ENCODE results near the gene HEPACAM2.

HEPACAM2 gene

DNA sequence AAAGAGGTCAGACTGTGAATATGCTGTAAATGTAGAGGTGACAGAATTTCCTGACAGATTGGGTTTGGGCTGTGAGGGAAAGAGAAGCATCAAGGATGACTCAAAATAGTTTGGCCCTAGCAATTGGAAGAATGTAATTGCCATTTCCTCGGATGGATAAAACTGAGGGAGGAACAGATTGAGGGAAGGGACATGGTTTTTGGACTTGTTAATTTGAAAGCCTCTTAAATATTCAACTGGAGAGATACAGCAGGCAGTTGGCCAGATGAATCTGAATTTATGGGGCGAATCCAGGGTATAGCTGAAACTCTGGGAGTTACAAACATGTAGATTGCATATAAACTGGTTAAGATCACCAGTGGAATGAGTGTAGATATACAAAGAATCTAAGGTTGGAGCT is 9.3 kb upstream of the HEPACAM2 start:
- H3K9ac ChIP-seq (ENCODE audit: low read length), result no peak overlapping the region
- H3F3A ChIP-seq (ENCODE audit: insufficient read depth, low read length), result no peaks in the 10 kb centered on the region
- no peaks in the 10 kb centered on the region for H3K9me3 ChIP-seq (ENCODE audit: low read length)
- no peaks in the 10 kb centered on the region for H3K9me2 ChIP-seq (ENCODE audit: low read depth, low read length)
- H4K20me1 ChIP-seq (ENCODE audit: insufficient read depth, low read length), result no peaks in the 10 kb centered on the region
- H3K4me3 ChIP-seq (ENCODE audit: low read depth, low read length, poor library complexity, severe bottlenecking), result no peak overlapping the region
- no peak overlapping the region for H2AFZ ChIP-seq (ENCODE audit: low read length)
- H3K4me1 ChIP-seq (ENCODE audit: insufficient read depth, low read length, severe bottlenecking), result peaks cover 26% of the 10 kb centered on the region
- no peaks in the 10 kb centered on the region for H3K27me3 ChIP-seq (ENCODE audit: insufficient read depth, low read length)
- TF ChIP-seq EZH2 (IDR thresholded peaks at IDR 0.05; ENCODE audit: borderline replicate concordance, low read length), result no peak
- TF ChIP-seq, protein P1, sequence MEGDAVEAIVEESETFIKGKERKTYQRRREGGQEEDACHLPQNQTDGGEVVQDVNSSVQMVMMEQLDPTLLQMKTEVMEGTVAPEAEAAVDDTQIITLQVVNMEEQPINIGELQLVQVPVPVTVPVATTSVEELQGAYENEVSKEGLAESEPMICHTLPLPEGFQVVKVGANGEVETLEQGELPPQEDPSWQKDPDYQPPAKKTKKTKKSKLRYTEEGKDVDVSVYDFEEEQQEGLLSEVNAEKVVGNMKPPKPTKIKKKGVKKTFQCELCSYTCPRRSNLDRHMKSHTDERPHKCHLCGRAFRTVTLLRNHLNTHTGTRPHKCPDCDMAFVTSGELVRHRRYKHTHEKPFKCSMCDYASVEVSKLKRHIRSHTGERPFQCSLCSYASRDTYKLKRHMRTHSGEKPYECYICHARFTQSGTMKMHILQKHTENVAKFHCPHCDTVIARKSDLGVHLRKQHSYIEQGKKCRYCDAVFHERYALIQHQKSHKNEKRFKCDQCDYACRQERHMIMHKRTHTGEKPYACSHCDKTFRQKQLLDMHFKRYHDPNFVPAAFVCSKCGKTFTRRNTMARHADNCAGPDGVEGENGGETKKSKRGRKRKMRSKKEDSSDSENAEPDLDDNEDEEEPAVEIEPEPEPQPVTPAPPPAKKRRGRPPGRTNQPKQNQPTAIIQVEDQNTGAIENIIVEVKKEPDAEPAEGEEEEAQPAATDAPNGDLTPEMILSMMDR (IDR thresholded peaks at IDR 0.05; ENCODE audit: low read length), result no peak
- no peak overlapping the region for H3K4me2 ChIP-seq (ENCODE audit: low read length)
- no peak overlapping the region for H3K27ac ChIP-seq (ENCODE audit: low read depth, low read length, poor library complexity, severe bottlenecking)
- H3K79me2 ChIP-seq (ENCODE audit: insufficient read depth, low read length), result peaks cover 42% of the 10 kb centered on the region
- H3K36me3 ChIP-seq (ENCODE audit: insufficient read depth, low read length), result no peaks in the 10 kb centered on the region

DNA sequence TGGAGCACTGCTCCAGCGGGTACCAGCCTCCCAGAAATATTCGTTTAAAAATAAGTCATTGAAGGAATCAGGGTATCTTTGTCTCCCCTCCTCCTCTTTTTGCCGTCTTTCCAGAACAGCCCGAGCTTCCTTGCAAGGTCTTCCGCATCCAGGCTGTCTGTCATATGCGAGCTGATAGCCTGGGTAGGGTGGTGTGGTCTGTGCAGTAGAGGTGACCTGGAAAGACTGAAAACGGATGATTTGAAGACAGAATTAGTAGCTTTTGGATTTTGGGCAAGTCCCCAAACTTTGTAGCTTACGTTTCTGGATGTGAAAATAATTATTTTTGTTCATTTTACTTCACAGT is 6.4 kb upstream of the HEPACAM2 start:
- H3K4me3 ChIP-seq (ENCODE audit: low read depth, low read length, poor library complexity, severe bottlenecking), result peak overlapping the region; percentile 84
- no peaks in the 10 kb centered on the region for H3K27me3 ChIP-seq (ENCODE audit: insufficient read depth, low read length)
- no peaks in the 10 kb centered on the region for H3F3A ChIP-seq (ENCODE audit: insufficient read depth, low read length)
- H2AFZ ChIP-seq (ENCODE audit: low read length), result no peak overlapping the region
- H3K4me1 ChIP-seq (ENCODE audit: insufficient read depth, low read length, severe bottlenecking), result peaks cover 31% of the 10 kb centered on the region
- TF ChIP-seq, protein P1 (IDR thresholded peaks at IDR 0.05; ENCODE audit: low read length), result no peak
- no peak for TF ChIP-seq EZH2 (IDR thresholded peaks at IDR 0.05; ENCODE audit: borderline replicate concordance, low read length)
- H3K79me2 ChIP-seq (ENCODE audit: insufficient read depth, low read length), result peaks cover 20% of the 10 kb centered on the region
- H3K4me2 ChIP-seq (ENCODE audit: low read length), result peak overlapping the region; percentile 96
- no peaks in the 10 kb centered on the region for H3K9me3 ChIP-seq (ENCODE audit: low read length)
- no peak overlapping the region for H3K27ac ChIP-seq (ENCODE audit: low read depth, low read length, poor library complexity, severe bottlenecking)
- no peaks in the 10 kb centered on the region for H4K20me1 ChIP-seq (ENCODE audit: insufficient read depth, low read length)
- peak overlapping the region; percentile 69 for H3K9ac ChIP-seq (ENCODE audit: low read length)
- no peaks in the 10 kb centered on the region for H3K9me2 ChIP-seq (ENCODE audit: low read depth, low read length)
- H3K36me3 ChIP-seq (ENCODE audit: insufficient read depth, low read length), result no peaks in the 10 kb centered on the region

DNA sequence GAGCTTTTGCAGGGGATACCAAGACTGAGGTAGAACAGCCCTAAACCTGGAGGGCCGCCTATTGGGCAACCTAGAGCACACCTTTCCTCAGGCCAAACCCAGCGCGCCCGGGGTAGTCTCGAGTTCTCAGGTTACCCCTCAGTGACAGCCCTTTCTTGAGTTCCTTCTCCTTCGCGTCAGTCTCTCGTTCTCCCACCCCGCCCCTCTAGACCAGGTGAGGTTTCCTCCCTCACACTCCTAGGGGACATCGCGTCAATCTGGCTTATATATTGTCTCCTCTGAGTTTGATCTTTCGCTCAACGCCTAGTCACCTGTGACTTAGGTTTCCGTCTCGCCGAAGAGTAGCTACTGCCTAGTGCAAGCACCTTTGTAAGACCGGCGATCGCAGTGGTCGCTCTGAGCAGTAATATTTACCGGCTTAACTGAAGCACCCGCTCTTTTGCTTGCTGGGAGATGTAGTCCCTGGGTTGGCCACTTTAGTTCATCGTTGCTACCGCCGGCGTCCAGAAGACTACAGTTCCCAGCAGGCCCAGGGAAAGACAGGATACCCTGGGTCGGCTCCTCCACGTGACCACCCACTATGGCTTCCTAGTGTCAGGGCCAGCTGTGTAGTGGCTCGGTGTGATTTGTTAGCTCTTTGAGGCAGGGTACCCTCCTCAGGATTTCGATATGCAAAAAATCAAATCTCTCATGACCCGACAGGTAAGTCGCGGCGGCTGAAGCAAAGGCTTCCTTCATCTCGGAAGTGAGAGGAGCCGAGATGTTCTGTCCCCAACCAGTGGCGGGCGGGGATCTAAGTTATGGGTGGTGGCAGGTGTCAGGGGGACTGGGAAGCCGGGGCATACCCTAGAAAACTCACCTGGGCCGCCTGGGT is 5.8 kb upstream of the HEPACAM2 start, which contains the start of gene VPS50:
Gene VPS50 (plus strand): TSS at position 568 of the 874 bp plus-strand sequence. CDS start 102 bp downstream, at position 670.
- Histone ChIP-seq H3F3A (ENCODE audit: insufficient read depth, low read length) (no peaks in the 10 kb centered on the region), H3K27ac (ENCODE audit: low read depth, low read length, poor library complexity, severe bottlenecking) (peak within 1 kb of the TSS; percentile 68), H3K4me2 (ENCODE audit: low read length) (peak within 1 kb of the TSS; percentile 96), H3K4me3 (ENCODE audit: low read depth, low read length, poor library complexity, severe bottlenecking) (peak within 1 kb of the TSS; percentile 84), H4K20me1 (ENCODE audit: insufficient read depth, low read length) (no peaks in the 10 kb centered on the region), H2AFZ (ENCODE audit: low read length) (peak within 1 kb of the TSS; percentile 51), H3K27me3 (ENCODE audit: insufficient read depth, low read length) (no peaks in the 10 kb centered on the region), H3K9ac (ENCODE audit: low read length) (peak within 1 kb of the TSS; percentile 71), H3K9me3 (ENCODE audit: low read length) (no peaks in the 10 kb centered on the region), H3K79me2 (ENCODE audit: insufficient read depth, low read length) (peaks cover 14% of the 10 kb centered on the region), H3K9me2 (ENCODE audit: low read depth, low read length) (no peaks in the 10 kb centered on the region), H3K36me3 (ENCODE audit: insufficient read depth, low read length) (no peaks in the 10 kb centered on the region), H3K4me1 (ENCODE audit: insufficient read depth, low read length, severe bottlenecking) (peaks cover 29% of the 10 kb centered on the region)
- TF ChIP-seq, protein P1 (IDR thresholded peaks at IDR 0.05; ENCODE audit: low read length), result peak; percentile 19; the same call in 1 of the 2 replicates
- TF ChIP-seq EZH2 (IDR thresholded peaks at IDR 0.05; ENCODE audit: borderline replicate concordance, low read length), result no peak

All from OCI-LY1 (cell line).